HL-60 (cell line): ENCODE results near the gene ERICH4.

Experiments used
- CTCF ChIP-seq: IDR thresholded peaks from one replicate; pipeline ENCODE4 v1.5.1; 2011; ENCODE audit warnings: low read length, control low read depth, inconsistent platforms; ENCODE audit not compliant: insufficient read depth
- GABPA ChIP-seq: IDR thresholded peaks from 2 replicates; pipeline ENCODE4 v1.6.1; 2012; ENCODE audit warnings: low read depth
- POLR2AphosphoS5 ChIP-seq: IDR thresholded peaks from 2 replicates; pipeline ENCODE4 v1.6.1; 2012; ENCODE audit warnings: low read depth

DNA sequence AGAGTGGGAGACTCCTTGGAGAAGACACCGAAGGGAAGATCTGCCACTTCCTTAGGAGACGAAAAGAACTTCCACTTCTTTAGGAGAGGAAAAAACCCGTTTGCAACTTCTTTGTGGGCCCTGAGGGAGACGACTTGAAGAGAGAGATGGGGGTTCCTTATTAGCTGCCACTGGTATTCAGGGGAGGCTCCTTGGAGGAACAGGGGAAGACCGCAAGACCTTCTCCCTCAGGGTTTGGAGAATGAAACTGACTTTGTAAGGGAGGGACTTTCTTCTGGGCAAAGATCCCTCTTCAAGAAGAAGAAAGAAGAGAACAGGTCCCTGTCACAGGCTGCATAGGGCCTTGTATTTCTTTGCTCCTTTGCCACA is 44.9 kb upstream of the ERICH4 start:
- no peak for TF ChIP-seq POLR2AphosphoS5
- TF ChIP-seq GABPA: no peak
- TF ChIP-seq CTCF: no peak
